ENCODE results near the gene FAM110D.
A peak's percentile ranks its signal among the peaks of the same experiment; 100 is the strongest.

Gene FAM110D

GRCh38 chr1:26111530-26112406, 47.1 kb upstream of the FAM110D start, which contains the start of gene PDIK1L:
PDIK1L (plus strand) TSS chr1:26111824; CDS start chr1:26114309, 2,485 bp downstream.
- DNase-seq, result peak; percentile 94
- no peaks in the 10 kb centered on the region for H3K9me3 ChIP-seq (ENCODE audit: insufficient read depth, low read length, severe bottlenecking)
- H2AFZ ChIP-seq (ENCODE audit: low read depth, low read length), result peak within 1 kb of the TSS; percentile 78
- peak within 1 kb of the TSS; percentile 75 to 87 for H3K4me3 ChIP-seq (ENCODE audit: low read depth in 1 of 2, low read length in 2 of 2)
- no peaks in the 10 kb centered on the region for H3K27me3 ChIP-seq (ENCODE audit: insufficient read depth, low read length, poor library complexity)
- H3K4me1 ChIP-seq (ENCODE audit: insufficient read depth, low read length), result peaks cover 35% of the 10 kb centered on the region
- H3K79me2 ChIP-seq (ENCODE audit: insufficient read depth, low read length), result peaks cover 44% of the 10 kb centered on the region
- no peak for TF ChIP-seq CTCF (IDR thresholded peaks at IDR 0.05; ENCODE audit: borderline replicate concordance, extremely low read depth, low read length, poor library complexity, severe bottlenecking)
- no peak for TF ChIP-seq EZH2 (IDR thresholded peaks at IDR 0.05; ENCODE audit: borderline replicate concordance, low read depth, low read length, severe bottlenecking)
- peak within 1 kb of the TSS; percentile 85 for H3K27ac ChIP-seq (ENCODE audit: low read length)
- H3K36me3 ChIP-seq (ENCODE audit: insufficient read depth, low read length), result peaks cover 28% of the 10 kb centered on the region
- ATAC-seq (ENCODE audit: insufficient read depth, low read depth), result peak; percentile 78
- H4K20me1 ChIP-seq (ENCODE audit: insufficient read depth, low read length), result no peaks in the 10 kb centered on the region
- peak within 1 kb of the TSS; percentile 81 for H3K4me2 ChIP-seq (ENCODE audit: insufficient read depth, low read length)
- H3K9ac ChIP-seq (ENCODE audit: low read depth, low read length), result peak within 1 kb of the TSS; percentile 88

- Histone ChIP-seq H2AFZ (ENCODE audit: low read depth, low read length) (peak overlapping the region; percentile 78), H3K4me3 (ENCODE audit: low read depth in 1 of 2, low read length in 2 of 2) (peak overlapping the region; percentile 75 to 87), H3K27ac (ENCODE audit: low read length) (peak overlapping the region; percentile 83), H3K36me3 (ENCODE audit: insufficient read depth, low read length) (peaks cover 32% of the 10 kb centered on the region), H3K4me2 (ENCODE audit: insufficient read depth, low read length) (peak overlapping the region; percentile 76), H3K9me3 (ENCODE audit: insufficient read depth, low read length, severe bottlenecking) (no peaks in the 10 kb centered on the region), H4K20me1 (ENCODE audit: insufficient read depth, low read length) (no peaks in the 10 kb centered on the region), H3K9ac (ENCODE audit: low read depth, low read length) (peak overlapping the region; percentile 88), H3K79me2 (ENCODE audit: insufficient read depth, low read length) (peaks cover 49% of the 10 kb centered on the region), H3K4me1 (ENCODE audit: insufficient read depth, low read length) (peaks cover 35% of the 10 kb centered on the region), H3K27me3 (ENCODE audit: insufficient read depth, low read length, poor library complexity) (no peaks in the 10 kb centered on the region)
- DNase-seq (peak; percentile 55), ATAC-seq (ENCODE audit: insufficient read depth, low read depth) (peak; percentile 30)
- TF ChIP-seq CTCF (IDR thresholded peaks at IDR 0.05; ENCODE audit: borderline replicate concordance, extremely low read depth, low read length, poor library complexity, severe bottlenecking) (no peak), EZH2 (IDR thresholded peaks at IDR 0.05; ENCODE audit: borderline replicate concordance, low read depth, low read length, severe bottlenecking) (no peak)
Observed at GRCh38 chr1:26112407-26112775, 46.5 kb upstream of the FAM110D start.

GRCh38 chr1:26114165-26114927, 44.5 kb upstream of the FAM110D start:
- no peak for DNase-seq
- H2AFZ ChIP-seq (ENCODE audit: low read depth, low read length), result no peak overlapping the region
- no peak overlapping the region for H3K4me3 ChIP-seq (ENCODE audit: low read depth in 1 of 2, low read length in 2 of 2)
- H3K79me2 ChIP-seq (ENCODE audit: insufficient read depth, low read length), result peaks cover 65% of the 10 kb centered on the region
- H3K27ac ChIP-seq (ENCODE audit: low read length), result no peak overlapping the region
- H3K9ac ChIP-seq (ENCODE audit: low read depth, low read length), result no peak overlapping the region; the same call in 1 of the 2 replicates
- H3K27me3 ChIP-seq (ENCODE audit: insufficient read depth, low read length, poor library complexity), result no peaks in the 10 kb centered on the region
- H4K20me1 ChIP-seq (ENCODE audit: insufficient read depth, low read length), result no peaks in the 10 kb centered on the region
- H3K36me3 ChIP-seq (ENCODE audit: insufficient read depth, low read length), result peaks cover 51% of the 10 kb centered on the region
- peaks cover 35% of the 10 kb centered on the region for H3K4me1 ChIP-seq (ENCODE audit: insufficient read depth, low read length)
- H3K9me3 ChIP-seq (ENCODE audit: insufficient read depth, low read length, severe bottlenecking), result no peaks in the 10 kb centered on the region
- no peak for TF ChIP-seq EZH2 (IDR thresholded peaks at IDR 0.05; ENCODE audit: borderline replicate concordance, low read depth, low read length, severe bottlenecking)
- 0 out of 2 replicates have a peak overlapping the region, but pooled peaks have one; percentile 5 for H3K4me2 ChIP-seq (ENCODE audit: insufficient read depth, low read length)
- no peak for ATAC-seq (ENCODE audit: insufficient read depth, low read depth)

All from DND-41 (cell line).